HEK293T (cell line): ENCODE results near the gene PLK5.

Experiments
- CTBP1 ChIP-seq: fragments of 450-650 bp; IDR thresholded peaks from 2 replicates; pipeline ENCODE4 v1.6.1; 2016; ENCODE audit warnings: borderline replicate concordance
- LEF1 ChIP-seq: fragments of 450-650 bp; IDR thresholded peaks from 2 replicates; pipeline ENCODE4 v1.6.1; 2017; ENCODE audit warnings: mild to moderate bottlenecking, borderline replicate concordance
- SUZ12 ChIP-seq: fragments of 450-650 bp; IDR thresholded peaks from 2 replicates; pipeline ENCODE4 v1.6.1; 2016; ENCODE audit warnings: mild to moderate bottlenecking

- TF ChIP-seq SUZ12, result no peak
- TF ChIP-seq CTBP1, result no peak
- TF ChIP-seq LEF1, result no peak
These were observed 42.0 kb upstream of the PLK5 start for GRCh38 chr19:1481893-1482360.
